Left colon (tissue), 2 donors: ENCODE results near the gene RIOX2. TPM values are rescaled to one million over a fixed set of nuclear protein-coding genes. Genes with fewer than 3 reads are reported as not detected.

ENCODE experiments used
- total RNA-seq, 2 donors: library from RNA; stranded (reverse); fragmentation: NEBNext Ultra II Directional; extraction: Animal tissue kit (Norgen Biotek cat#: 25700); gene quantifications; one replicate each; pipeline ENCODE4 v1.2.1, GENCODE V29; 2021
- donor health status: DM: no; HTN: no; CAD: no.
- donor health status: DM: yes; HTN: yes; CAD: no.

RIOX2 gene
- total RNA-seq, 2 donors from 2014 or later = 18.7 to 20.2 TPM

Other genes starting within 250 kb of the RIOX2 start
- gene ARL6, start 207.7 kb downstream of the RIOX2 start, total RNA-seq = 1 to 10 TPM; 2.2 to 2.9 TPM
- gene CRYBG3, start 150.4 kb downstream of the RIOX2 start, total RNA-seq = 10 to 100 TPM; 17.1 to 22.6 TPM
- not detected for gene GABRR3, start 62.9 kb upstream of the RIOX2 start, total RNA-seq
- gene OR5AC2, start 114.7 kb upstream of the RIOX2 start, total RNA-seq = not detected
- not detected for gene OR5H1, start 158.3 kb upstream of the RIOX2 start, total RNA-seq
- not detected for gene OR5H14, start 175.0 kb upstream of the RIOX2 start, total RNA-seq
- not detected for gene OR5H15, start 194.3 kb upstream of the RIOX2 start, total RNA-seq